ENCODE data around the gene KLF3.
A peak's percentile ranks its signal among the peaks of the same experiment; 100 is the strongest.

The KLF3 gene

DNA sequence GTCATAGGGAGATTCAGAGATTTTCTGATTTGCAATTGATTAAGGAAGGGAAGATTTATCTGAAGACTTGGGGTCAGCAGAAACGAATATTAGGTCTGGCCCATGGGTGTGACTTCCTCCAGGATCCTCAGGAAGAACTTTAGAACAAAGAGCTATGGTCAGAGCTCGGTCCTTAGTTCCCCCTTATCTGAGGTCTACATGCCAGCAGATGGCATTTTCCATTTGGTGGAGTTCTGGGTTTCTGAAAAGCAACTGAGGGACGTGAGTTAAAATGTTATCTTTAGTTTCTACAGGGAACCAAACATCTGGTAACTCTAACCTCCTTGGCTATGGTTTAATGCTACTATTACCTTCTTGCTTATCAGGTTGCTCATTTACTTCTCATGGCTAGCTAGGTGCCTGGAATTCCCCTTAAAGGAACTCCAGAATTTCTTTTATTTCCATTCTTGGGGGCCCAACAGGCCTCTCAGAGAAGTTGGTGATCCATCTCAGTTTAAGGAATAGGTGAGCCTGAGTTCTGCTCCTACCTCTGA, 40.7 kb downstream of the KLF3 start:
- DNase-seq = no peak

DNA sequence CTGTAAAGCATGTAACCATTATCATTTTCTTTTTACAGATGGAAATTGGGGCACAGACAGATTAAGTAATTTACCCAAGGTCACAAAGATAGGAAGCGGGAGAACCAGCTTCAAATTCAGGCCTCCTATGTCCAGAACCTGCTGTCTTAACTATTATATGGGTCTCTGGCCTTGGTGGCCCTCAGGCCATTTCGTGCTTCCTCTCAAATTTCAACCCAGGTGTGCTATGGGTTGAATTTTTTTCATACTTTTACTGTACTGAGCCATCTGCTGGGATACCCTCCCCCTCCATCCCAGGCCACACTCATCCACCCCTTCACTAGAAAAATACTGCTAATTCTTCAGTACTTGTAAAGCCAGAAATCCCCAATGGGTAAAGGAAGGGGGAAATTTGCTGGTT, 42.3 kb downstream of the KLF3 start:
- DNase-seq = no peak

DNA sequence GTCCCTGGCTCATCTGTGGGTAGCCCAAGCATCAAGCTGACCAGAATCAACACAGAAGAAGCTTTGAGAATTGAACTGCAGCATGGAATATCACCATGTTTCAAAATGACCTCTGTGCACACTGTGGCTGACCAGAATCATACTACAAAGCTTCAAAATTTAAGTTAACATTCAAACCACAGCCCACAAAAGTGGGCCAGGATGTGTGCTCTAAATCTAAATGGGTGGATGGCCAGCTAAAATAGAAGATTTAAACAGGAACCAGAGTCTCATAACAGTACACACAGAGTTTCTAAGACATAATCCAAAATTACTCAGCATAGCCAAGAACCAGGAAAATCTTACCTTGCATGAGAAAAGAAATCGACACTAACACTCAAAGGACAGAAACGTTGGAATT, 46.1 kb downstream of the KLF3 start:
- no peak for DNase-seq

DNA sequence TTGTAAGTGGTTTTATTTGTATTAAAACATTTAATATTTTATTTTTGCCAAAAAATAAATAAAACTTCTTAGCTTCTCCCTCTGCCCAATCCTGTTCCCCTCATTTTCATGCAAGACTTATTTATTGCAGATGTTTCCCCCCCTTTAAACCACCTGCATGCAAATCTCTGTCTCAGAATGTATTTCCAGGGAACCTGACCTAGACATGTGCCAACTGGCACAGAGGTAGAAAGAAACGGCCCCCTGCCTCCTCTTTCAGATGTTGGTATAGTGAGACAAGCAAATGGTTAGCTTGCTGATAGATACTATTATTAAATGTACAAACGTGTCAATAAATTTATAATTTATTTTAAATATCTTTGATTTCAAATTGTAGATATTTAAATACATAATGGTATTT, 47.1 kb downstream of the KLF3 start:
- no peak for DNase-seq

DNA sequence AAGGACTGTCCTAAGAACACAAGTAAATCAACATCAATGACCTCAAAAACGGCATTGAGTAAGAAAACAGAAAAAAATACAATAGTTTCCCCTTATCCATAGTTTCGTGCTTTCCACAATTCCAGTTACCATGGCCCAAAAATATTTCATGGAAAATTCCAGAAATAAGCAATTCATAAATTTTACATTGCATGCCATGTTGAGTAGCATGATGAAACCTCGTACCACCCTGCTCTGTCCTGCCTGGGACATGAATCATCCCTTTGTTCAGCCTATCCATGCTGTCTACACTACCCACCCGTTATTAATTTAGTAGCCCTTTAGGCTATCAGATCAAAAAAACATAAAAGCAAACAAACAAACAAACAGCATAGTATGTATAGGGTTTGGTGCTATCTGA, 51.1 kb downstream of the KLF3 start:
- no peak for DNase-seq

DNA sequence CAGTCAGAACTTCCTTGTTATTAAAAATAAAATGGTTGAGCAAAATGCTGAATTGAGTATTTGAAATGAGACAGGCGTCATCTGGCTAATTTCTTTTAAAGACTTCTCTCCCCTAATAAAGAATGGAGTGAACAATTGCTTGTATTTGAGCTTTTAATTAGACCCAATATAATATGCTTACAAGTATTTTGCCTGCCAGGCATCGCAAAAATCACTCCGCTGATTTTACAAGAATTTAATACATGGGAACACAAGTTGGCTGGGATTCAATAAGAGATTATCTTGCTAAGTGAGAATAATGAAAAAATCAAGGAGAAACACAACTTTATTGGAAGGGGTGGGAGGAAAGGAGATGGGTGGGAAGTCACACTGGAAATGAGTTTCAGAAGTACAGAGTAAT, 52.3 kb downstream of the KLF3 start:
- no peak for DNase-seq

DNA sequence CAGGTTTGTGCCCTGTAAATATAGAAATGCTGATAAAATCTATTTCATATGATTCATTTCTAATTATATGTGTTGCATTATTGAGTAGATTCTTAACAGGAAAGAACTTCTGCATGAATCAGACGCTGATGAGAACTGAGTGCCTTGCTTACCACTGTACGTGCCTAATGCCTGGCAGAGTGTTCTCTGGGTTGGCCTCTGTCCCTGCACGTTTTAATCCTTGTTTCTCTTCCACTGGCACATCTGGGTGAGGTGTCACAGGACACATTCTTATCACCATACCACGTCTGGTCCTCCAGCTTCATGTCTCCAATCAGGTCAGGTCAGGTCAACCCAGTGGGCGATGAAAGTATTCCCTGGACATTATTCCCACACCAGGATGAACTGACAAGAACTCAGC, 53.6 kb downstream of the KLF3 start:
- no peak for DNase-seq

DNA sequence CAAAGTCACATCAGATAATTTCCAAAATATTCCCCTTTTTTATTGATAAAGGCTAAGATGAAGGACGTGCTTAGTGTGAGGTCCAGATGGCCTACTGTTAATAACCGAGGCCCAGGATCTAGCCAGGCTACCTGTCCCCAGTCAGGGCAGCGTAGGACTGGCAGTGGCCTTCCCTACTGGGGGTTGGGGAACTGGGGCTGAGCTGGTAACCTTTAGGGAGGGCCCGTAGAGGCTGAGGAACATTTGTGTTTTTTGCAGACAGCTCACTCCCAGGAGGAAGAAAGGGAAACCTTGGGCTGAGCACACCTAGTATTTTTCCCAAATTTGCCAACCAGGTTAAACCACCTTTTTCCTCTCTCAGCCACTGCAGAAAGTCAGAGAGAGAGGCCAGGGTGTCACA, 59.1 kb downstream of the KLF3 start:
- no peak for DNase-seq

DNA sequence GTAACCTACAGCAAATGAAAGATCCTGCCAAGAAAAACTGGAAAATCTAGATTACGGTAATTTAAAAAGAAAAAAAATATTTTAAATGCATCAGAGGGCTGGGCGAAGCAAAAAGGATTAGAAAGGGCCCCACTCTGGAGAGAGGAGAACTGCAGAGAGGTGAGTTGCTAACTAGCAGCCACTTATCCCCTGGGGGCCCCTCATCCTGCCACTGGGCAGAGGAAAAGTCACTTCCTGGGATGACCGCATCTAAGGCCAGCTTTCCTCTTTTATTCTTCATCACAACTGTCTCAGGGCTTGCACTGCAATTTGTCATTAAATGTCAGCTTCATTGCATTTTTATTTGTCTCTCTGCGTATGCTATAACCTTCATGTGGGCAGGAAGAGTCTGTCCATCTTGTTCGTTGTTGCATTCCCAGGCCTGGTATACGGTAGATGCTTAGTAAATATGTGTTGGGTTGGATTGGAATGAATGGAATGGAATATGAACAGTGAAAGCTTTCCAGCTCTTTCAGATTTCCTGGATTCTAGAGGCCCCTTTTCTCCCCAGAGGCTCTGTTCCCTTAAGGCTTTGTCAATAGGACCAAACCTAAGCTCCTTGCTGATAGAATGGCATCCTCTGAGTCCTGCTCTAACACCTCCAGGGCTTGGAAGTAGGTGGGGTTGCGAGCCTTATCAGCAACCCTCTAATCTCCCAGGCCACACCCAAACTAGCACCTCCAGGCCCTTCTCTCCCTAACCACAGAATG, 59.9 kb downstream of the KLF3 start:
- DNase-seq = no peak

DNA sequence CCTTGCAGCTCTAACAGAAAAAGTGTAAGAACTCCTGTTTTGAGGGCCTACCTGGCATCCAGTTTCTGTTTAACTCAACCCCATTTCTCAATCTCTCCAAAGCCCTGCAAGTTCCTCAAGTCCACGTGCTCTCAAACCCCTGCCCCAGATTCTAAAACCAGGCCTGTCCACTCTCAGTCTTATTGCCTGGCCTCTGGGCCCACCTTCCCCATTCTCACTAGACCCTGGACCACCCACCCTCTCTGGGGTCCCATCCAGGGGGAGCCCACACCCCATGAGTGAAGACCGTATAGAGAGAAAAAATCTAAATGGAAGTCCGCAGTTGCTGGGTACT, 60.4 kb downstream of the KLF3 start:
- no peak for DNase-seq

DNA sequence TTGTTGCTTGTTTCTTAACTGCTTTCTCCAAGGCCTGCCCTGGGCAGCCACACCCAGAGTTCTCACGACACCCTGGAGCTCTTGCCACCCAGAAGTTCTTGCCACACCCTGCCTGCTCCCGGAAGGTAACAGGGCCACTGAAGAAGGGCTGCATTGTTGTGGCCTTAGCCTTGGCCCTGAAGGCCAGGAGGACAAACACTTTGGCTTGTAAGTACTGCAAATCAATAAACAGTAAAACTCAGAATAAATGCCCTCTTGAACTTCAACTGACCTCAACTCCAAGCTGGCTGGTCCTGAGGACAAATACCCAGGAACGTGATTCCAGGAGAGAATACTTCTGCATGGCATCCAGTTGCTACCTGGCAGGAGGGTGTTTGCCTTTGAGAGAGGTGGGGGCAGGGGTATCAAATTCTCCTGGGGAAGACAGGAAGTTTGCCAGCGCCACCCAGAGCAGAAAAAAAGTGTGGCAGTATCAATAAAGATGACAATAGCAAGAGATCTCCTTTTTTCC, 64.7 kb downstream of the KLF3 start:
- DNase-seq = no peak

DNA sequence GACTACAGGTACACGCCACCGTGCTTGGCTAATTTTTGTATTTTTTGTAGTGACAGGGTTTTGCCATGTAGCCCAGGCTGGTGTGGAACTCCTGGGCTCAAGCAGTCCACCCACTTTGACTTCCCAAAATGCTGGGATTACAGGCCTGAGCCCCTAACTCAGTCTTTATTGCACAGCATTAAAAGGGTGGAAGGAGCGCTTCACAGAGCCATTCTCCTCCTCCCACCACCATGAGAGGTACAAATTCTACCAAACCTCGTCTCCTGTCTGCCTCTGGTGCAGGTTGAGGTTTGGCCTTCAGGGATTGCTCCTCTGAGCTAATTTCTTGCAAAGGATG, 66.5 kb downstream of the KLF3 start:
- no peak for DNase-seq

DNA sequence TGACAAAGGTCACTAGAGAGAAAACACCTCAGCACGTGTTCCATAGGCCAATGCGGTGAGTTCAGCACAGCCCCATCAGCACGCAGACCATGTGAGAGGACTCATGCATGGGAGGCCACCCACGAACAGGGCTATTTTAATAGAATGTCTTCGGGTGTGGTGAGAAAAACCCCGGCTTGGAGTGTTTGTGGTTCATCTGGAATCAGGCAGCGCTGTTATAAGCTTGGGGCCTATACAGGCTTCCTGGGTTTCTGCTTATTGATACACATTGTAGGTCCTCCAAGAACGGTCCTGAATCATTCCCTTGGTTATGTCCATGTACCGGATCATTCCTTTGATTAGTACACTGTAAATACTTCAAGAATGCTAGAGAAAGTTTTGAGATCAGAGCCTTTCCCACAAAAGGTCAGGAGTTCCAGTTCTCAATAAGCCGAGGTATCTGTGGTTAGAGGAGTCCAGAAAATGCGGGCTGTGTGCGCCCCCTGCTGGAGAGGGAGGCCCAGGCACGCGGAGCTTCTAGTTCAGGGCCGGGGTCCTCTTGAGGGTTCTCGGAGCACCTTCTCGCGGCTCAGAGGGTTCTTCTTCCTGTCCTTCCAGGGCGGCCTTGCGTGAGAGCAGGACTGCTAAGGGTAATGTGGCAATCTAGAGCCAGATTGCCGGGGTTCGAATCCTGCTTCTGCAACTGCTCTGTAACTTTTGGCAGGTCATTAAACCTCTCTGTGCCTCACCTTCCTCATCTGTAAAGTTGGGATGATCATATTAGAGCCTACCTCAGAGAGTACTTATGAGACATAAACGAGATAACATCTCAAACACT, 67.0 kb downstream of the KLF3 start:
- DNase-seq = peak; percentile 88

DNA sequence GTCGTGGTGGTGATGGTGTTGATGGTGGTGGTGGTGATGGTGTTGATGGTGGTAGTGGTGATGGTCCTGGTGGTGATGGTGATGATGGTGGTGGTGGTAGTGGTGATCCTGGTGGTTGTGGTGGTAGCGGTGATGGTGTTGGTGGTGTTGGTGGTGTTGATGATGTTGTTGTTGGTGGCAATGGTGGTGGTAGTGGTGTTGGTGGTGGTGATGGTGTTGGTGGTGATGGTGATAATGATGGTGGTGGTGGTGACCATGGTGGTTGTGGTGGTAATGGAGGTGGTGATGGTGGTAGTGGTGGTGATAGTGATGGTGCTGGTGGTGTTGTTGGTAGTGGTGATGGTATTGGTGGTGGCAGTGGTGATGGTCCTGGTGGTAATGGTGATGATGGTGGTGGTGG, 69.7 kb downstream of the KLF3 start:
- no peak for DNase-seq

DNA sequence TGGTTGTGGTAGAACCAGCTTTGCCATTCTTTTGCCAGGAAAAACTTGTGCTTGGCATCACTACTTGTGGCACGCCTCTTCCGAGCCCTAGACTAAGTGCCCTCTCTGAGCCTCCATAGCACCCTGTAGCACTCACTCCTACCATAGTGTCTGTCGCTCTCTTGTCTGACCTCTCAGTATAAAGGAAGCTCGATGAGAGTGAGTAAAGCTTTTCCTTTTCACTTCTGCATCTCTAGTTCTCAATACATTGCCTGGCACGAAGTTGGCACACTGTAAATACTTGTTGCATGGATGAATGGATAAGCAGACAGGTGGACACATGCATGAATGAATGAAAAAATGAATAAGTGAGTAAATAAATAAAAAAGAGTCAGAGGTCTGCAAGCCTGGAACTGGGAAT, 70.4 kb downstream of the KLF3 start:
- no peak for DNase-seq

DNA sequence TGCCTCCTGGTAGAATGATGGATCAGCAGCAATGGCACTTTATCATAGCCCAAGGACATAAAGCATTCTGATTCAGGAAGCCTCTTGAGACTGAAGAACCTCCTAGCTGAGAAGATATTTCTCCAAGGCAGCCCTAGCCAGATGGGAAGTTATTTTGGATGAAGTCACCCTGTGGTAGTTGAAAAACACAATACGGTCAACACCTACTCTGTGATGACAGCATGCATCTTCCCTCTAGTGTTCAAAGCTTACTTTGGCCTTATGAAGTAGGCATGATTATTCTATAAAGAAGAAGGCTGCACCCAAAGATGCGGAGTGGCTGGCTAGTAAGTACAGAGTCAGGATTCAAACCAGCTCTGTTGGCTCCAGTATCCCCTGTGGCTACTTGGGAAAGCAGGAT, 70.9 kb downstream of the KLF3 start:
- no peak for DNase-seq

DNA sequence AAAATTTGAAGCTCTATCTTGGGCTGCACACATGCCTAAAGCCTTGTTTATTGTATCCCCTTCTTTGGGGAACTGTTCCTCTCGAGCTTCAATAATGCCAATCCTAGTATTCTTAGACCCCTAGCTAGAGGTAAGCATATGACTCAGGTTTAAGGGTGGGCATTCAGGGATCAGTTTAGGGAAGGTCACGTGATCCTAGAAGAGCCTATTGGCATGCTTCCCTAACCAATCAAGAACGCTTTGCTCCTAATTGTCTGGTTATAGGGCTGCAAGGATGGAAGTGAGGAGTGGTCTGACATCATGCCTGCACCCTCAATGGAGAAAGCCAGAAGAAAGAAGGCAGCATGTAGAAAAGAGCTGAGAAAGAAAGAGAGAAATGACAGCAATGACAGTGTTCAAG, 71.9 kb downstream of the KLF3 start:
- DNase-seq = no peak

DNA sequence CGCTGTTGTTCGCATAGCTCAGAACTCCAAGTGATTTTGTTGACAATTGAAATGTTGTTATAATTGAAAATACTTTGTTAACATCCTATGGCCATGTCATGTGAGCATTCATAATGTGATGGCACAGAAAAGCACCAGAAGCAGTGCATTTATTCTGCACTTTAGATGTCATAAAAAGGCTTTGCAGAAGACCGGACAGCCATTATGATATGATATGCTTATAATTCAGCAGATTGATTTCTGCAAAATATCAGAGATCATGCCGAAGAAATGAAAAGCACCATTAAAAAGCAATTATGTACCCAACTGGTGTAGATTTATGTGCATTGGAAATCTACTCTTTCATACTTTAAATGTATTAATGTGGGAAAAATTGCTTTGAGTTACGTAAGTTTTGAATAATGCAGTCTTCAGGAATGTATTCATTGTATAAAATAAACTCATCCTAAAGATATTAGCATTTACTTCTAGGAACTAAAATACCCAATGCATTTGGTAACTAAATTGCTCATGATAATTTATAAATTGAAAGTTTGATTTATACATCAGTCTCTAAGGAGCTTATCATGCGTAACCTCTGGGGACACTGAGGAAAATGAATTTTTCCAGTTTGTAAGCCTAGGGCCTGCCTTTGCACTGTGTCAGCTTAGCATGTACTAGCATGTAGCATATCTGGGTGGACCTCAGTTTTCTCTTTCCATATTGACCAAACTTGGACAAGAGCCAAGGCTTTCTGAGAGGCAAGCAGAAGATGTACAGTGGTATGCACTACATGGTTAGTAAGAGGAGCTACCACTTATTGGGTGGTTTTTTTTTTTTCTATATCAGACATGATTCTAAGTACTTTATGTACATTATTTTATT, 75.2 kb downstream of the KLF3 start:
- no peak for DNase-seq

DNA sequence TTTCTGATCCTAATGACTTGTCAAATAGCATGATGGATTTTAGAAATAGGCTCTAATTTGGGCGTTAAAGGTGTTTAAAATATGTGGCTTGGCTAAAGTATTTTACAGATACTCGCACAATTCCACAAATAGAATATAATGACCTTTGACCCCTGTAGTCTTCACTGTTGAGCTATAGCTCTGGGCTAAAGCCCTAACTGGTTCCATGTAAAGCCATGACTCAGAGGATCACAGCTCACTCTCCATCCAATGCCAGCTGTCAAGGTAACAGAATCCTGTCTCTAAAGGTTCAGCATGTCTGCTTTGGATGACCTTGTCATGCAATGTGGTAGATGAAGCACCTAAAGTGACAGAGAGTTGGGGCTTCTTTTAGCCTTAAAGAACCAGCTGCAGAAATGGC, 76.3 kb downstream of the KLF3 start:
- DNase-seq = no peak

DNA sequence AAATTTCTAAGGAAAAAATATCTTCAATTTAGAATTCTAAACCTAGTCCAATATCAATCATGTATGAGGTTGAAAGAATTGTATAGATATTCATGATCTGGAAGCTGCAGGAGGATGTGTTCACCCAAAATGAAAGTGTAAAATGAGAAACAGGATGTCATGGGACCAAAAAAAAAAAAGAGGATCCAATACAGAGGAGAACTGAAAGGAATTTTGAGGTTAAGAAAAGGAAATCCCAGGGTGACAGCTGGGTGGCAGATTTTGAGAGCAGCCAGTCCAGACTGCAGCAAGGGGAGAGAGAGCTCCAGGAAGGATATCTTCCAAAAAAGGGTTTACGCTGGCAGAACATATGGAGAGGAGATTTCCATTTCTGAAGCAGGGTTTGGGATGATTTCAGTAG, 79.9 kb downstream of the KLF3 start:
- no peak for DNase-seq

DNA sequence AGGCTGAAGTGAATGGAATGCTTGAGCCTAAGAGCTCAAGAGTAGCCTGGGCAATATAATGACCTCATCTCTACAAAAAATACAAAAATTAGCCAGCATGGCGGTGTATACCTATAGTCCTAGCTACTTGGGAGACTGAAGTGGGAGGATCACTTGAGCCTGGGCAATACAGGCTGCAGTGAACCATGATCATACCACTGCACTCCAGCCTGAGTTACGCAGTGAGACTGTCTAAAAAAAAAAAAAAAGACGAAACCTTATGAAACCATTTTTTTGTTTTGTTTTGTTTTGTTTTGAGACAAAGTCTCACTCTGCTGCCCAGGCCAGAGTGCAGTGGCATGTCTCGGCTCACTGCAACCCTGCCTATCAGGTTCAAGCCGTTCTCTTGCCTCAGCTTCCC, 81.9 kb downstream of the KLF3 start:
- DNase-seq = no peak

DNA sequence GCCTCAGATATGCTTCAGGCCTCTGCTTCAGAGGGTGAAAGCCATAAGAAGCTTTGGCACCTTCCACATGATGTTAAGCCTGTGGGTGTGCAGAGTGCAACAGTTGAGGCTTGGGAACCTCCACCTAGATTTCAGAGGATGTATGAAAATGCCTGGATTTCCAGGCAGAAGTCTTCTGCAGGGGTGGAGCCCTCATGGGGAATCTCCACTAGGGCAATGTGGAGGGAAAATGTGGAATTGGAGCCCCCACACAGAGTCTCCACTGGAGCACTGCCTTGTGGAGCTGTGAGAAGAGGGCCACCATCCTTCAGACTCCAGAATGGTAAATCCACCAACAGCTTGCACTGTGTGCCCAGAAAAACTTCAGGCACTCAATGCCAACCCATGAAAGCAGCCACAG, 83.6 kb downstream of the KLF3 start:
- DNase-seq = no peak

DNA sequence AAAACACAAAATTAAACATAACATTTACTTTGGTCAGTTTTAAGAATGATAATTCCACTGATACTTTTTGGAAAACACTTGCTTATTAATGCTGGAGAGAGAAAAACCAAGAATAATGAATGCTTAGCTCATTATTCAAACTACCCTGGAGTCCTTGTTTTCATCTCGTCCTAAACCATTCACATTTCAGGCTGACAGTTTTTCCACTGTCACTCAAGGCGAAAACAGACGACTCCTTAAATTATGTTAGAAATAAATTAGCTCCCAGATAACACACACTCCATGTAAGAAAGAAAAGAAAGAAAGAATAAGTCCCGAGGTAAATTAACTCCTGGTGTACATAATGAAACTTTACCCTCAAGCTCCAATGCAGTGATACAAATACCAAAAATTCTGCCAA, 85.3 kb downstream of the KLF3 start:
- no peak for DNase-seq

Data from right forelimb (tissue), 1 donor.